H1 (cell line): ENCODE results near the gene FYTTD1.

ENCODE experiments used
- BACH1 ChIP-seq: IDR thresholded peaks from 2 replicates; pipeline ENCODE4 v1.6.1; 2012; ENCODE audit warnings: low read length, improper control_type of control experiment
- CEBPB ChIP-seq: IDR thresholded peaks from 2 replicates; pipeline ENCODE4 v1.6.1; 2012; ENCODE audit warnings: low read depth, low read length
- EP300 ChIP-seq, 2 experiments: IDR thresholded peaks; 1 replicate in 1 of 2; 2 replicates in 1 of 2; pipeline ENCODE4 v1.6.1; 2011 to 2012; ENCODE audit warnings: low read depth in 2 of 2, low read length in 2 of 2, mild to moderate bottlenecking in 2 of 2, borderline replicate concordance in 1 of 2, inconsistent platforms in 1 of 2, moderate library complexity in 1 of 2
- EZH2 ChIP-seq: fragments of 200-600 bp; sonication (generic); IDR thresholded peaks from 2 replicates; pipeline ENCODE4 v1.7.1; 2012; ENCODE audit warnings: low read depth, mild to moderate bottlenecking, moderate library complexity, low read length, inconsistent platforms; ENCODE audit not compliant: severe bottlenecking
- GABPA ChIP-seq: IDR thresholded peaks from 2 replicates; pipeline ENCODE4 v1.6.1; 2011; ENCODE audit warnings: mild to moderate bottlenecking, low read length, moderate library complexity, borderline replicate concordance; ENCODE audit not compliant: insufficient read depth
- KDM1A ChIP-seq: fragments of 200-600, 300-600 bp; sonication (generic); IDR thresholded peaks from 2 replicates; pipeline ENCODE4 v1.7.1; 2016; ENCODE audit warnings: mild to moderate bottlenecking, low read length, borderline replicate concordance
- POLR2A ChIP-seq, 2 experiments: IDR thresholded peaks; 1 replicate in 1 of 2; 2 replicates in 1 of 2; pipeline ENCODE4 v1.6.1; 2011; ENCODE audit warnings: low read depth in 2 of 2, low read length in 2 of 2, mild to moderate bottlenecking in 2 of 2; ENCODE audit errors: control extremely low read depth in 1 of 2
- POLR2AphosphoS5 ChIP-seq: IDR thresholded peaks from 2 replicates; pipeline ENCODE4 v1.6.1; 2011; ENCODE audit warnings: low read depth, low read length
- RFX5 ChIP-seq: IDR thresholded peaks from 2 replicates; pipeline ENCODE4 v1.6.1; 2011; ENCODE audit warnings: low read depth, low read length, improper control_type of control experiment, borderline replicate concordance
- SIN3A ChIP-seq, 2 experiments: IDR thresholded peaks in 1 of 2; conservative IDR thresholded peaks in 1 of 2; 2 replicates each; pipeline ENCODE4 v1.6.1; 2011 to 2012; ENCODE audit warnings: low read length in 2 of 2, improper control_type of control experiment in 1 of 2, low read depth in 1 of 2, mild to moderate bottlenecking in 1 of 2
- SRF ChIP-seq: IDR thresholded peaks from 2 replicates; pipeline ENCODE4 v1.6.1; 2011; ENCODE audit warnings: mild to moderate bottlenecking, low read depth, low read length, moderate library complexity
- ZNF274 ChIP-seq: IDR thresholded peaks from 2 replicates; pipeline ENCODE4 v1.7.0; 2012; ENCODE audit warnings: low read length, borderline replicate concordance; ENCODE audit errors: extremely low read depth
- TF ChIP-seq, protein P1 (sequence below), 3 experiments: IDR thresholded peaks; 1 replicate in 2 of 3; 2 replicates in 1 of 3; pipeline versions ENCODE4 v1.5.1 to v1.6.1; 2011; ENCODE audit warnings: low read length in 3 of 3, mild to moderate bottlenecking in 3 of 3, inconsistent platforms in 2 of 3, low read depth in 1 of 3, moderate library complexity in 1 of 3; ENCODE audit not compliant: insufficient read depth in 1 of 3; ENCODE audit errors: control extremely low read depth in 1 of 3

GRCh38 chr3:197737319-197737649 lies 12.4 kb upstream of the FYTTD1 start:
- no peak for TF ChIP-seq POLR2A (IDR thresholded peaks at IDR 0.05; ENCODE audit: control extremely low read depth in 1 of 2, low read depth in 2 of 2, low read length in 2 of 2)
- no peak for TF ChIP-seq GABPA
- no peak for TF ChIP-seq SIN3A (conservative IDR thresholded peaks at IDR 0.05 in 1 of 2, IDR thresholded peaks at IDR 0.05 in 1 of 2; ENCODE audit: low read depth in 1 of 2, low read length in 2 of 2)
- no peak for TF ChIP-seq EP300 (IDR thresholded peaks at IDR 0.05; ENCODE audit: borderline replicate concordance in 1 of 2, low read depth in 2 of 2, low read length in 2 of 2)
- TF ChIP-seq, protein P1, sequence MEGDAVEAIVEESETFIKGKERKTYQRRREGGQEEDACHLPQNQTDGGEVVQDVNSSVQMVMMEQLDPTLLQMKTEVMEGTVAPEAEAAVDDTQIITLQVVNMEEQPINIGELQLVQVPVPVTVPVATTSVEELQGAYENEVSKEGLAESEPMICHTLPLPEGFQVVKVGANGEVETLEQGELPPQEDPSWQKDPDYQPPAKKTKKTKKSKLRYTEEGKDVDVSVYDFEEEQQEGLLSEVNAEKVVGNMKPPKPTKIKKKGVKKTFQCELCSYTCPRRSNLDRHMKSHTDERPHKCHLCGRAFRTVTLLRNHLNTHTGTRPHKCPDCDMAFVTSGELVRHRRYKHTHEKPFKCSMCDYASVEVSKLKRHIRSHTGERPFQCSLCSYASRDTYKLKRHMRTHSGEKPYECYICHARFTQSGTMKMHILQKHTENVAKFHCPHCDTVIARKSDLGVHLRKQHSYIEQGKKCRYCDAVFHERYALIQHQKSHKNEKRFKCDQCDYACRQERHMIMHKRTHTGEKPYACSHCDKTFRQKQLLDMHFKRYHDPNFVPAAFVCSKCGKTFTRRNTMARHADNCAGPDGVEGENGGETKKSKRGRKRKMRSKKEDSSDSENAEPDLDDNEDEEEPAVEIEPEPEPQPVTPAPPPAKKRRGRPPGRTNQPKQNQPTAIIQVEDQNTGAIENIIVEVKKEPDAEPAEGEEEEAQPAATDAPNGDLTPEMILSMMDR (IDR thresholded peaks at IDR 0.05; ENCODE audit: control extremely low read depth in 1 of 3, insufficient read depth in 1 of 3, low read depth in 1 of 3, low read length in 3 of 3): no peak
- TF ChIP-seq RFX5: no peak
- no peak for TF ChIP-seq KDM1A
- no peak for TF ChIP-seq ZNF274
- no peak for TF ChIP-seq EZH2
- no peak for TF ChIP-seq CEBPB
- TF ChIP-seq POLR2AphosphoS5: no peak
- no peak for TF ChIP-seq SRF
- TF ChIP-seq BACH1: no peak
